Fibroblast of skin of right quadriceps (primary cell): ENCODE data around the gene ADGB.
A peak's percentile ranks its signal among the peaks of the same experiment; 100 is the strongest.
"Not testable (repeated sequence)": the region's sequence is repeated elsewhere in the genome, so short reads cannot be mapped to it uniquely, and the experiment has no call there.

Experiments
- DNase-seq: peaks from one replicate; pipeline ENCODE4 v3.0.0-alpha.2; 2013

The ADGB gene

GRCh38 chr6:146770275-146770964, 171.6 kb downstream of the ADGB start:
- DNase-seq = no peak

DNA sequence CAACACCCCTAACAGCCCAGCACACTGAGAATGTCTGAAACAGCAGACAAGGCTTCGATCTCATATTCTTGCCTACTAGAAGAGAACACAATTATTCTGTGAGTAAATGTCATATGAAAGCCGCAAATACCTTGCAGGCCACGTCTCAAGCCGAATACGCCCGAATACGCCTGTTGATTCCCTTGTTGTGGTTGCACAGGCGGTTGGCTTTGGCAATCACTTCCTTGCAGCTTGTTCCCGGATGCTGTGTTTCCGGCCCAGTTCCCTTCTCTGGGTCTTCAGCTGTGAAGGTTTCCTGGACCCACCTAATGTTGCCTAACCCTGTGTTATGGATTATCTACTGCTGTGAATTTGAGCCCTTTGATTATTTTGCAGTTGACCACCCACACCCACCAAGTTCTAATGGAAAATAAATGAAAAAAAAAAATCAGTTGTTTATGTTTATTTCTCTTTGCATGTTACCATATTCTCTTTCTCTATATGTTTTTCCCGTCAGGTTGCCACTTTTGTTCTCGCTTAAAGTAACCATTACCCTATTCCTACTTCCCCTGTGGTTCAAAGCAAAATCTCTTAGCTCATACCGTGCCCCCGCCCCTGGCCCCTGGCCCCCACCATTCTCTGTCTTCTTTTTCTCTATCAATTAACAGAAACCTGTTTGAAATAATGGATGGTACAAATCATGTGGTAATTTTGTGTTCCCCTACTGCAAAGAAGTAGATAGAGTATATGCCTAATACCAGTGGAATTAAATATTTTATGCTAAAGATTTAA, 172.4 kb downstream of the ADGB start:
- DNase-seq = peak; percentile 14

- no peak for DNase-seq
These were observed 176.4 kb downstream of the ADGB start for GRCh38 chr6:146775220-146775619.

DNA sequence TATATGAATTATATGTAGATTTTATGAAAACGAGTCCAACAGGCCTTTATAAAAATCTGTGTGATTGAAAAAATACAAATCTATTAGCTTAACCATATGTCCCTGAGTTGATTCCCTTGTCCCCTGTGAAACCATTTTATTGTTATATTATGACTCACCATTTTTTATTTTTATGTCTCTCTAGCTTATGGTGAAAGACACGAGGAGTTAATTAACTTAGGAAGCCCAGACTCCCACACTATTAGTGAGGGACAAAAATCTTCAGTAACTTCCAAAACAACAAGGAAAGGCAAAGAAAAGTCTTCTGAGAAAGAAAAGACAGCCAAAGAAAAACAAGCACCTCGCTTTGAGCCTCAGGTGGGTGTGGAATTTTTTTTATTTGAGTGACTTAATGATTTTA, 183.1 kb downstream of the ADGB start:
- DNase-seq = peak; percentile 37

- DNase-seq = peak; percentile 32
These were observed 186.3 kb downstream of the ADGB start for GRCh38 chr6:146785001-146785585.

GRCh38 chr6:146787876-146788508, 189.2 kb downstream of the ADGB start:
- peak; percentile 48 for DNase-seq

DNA sequence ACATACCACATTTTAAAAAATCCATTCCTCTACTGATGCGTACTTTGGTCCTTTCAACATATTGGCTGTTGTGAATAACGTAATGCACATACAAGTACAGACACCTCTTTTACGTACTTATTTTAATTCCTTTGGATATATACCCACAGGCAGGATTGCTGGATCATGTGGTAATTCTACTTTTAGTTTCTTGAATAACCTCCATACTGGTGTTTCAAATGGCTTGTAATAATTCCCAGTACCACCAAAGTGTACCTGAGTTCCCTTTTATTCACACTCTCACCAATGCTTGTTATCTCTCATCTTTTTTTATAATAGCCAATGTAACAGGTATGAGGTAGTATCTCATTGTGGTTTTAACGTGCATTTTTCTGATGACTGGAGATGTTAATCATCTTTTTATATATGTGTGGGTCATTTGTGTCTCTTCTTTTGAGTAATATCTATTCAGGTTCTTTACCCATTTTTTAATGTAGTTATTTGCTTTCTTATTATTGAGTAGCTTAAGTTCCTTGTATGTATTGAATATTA, 191.9 kb downstream of the ADGB start:
- no peak for DNase-seq

GRCh38 chr6:146791930-146792329, 193.2 kb downstream of the ADGB start:
- DNase-seq = no peak

DNA sequence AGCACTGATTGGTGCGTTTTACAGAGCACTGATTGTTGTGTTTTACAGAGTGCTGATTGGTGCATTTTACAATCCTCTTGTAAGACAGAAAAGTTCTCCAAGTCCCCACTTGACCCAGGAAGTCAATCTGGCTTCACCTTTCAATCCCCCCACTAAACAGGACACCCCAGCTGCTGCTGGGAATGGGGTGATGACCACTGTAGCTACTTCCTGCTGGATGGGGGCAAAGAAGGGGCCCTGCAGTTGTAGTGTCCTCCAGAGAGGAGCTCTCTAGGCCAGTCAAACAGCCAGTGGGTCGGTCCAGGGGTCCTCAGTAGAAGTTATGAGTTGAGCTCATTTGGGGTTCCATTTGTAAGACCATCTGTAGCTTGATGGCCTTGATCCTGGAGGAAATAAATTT, 194.4 kb downstream of the ADGB start:
- DNase-seq = not testable (repeated sequence)

GRCh38 chr6:146795479-146796133, 196.8 kb downstream of the ADGB start:
- DNase-seq = no peak

GRCh38 chr6:146803167-146803566, 204.4 kb downstream of the ADGB start:
- DNase-seq = not testable (repeated sequence)

GRCh38 chr6:146803601-146804000, 204.8 kb downstream of the ADGB start:
- DNase-seq = no peak

DNA sequence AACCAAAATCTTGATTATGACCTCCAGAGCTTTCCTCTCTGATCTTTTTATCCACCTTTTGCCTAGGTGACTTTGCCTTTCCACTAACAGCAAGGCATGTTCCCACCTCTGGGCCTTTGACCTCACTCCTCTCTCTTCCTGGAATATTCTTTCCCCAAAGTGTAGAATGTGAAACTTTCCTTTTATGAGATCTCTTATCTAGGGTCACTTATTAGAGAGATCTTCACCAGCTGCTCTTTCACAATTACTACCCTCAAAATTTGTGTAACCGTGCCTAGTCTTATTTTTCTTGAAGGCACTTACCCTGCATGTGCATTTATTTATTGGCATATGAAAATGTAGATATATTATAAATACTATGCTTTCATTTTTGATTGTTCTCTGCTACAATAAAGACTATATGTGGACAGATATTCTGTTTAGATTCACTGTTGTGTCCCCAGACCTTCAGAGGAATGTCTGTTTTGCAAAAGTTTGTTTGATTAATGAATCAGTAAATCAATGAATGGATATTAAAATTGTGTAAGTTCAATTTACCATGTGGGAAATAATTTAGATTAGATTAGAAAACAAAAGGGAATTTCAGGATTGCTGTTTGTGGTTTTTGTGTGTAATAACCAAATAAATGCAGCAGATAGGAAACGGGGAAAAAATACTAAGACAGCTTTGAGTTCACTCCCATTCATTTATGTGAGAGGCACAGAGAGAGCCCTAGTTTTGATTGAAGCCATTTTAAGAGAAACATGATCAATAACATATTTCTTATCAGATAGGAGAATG, 207.0 kb downstream of the ADGB start:
- DNase-seq = peak; percentile 4

- not testable (repeated sequence) for DNase-seq
These were observed 210.2 kb downstream of the ADGB start for GRCh38 chr6:146809014-146809413.

- peak; percentile 62 for DNase-seq
These were observed 214.1 kb downstream of the ADGB start for GRCh38 chr6:146812811-146813321.

DNA sequence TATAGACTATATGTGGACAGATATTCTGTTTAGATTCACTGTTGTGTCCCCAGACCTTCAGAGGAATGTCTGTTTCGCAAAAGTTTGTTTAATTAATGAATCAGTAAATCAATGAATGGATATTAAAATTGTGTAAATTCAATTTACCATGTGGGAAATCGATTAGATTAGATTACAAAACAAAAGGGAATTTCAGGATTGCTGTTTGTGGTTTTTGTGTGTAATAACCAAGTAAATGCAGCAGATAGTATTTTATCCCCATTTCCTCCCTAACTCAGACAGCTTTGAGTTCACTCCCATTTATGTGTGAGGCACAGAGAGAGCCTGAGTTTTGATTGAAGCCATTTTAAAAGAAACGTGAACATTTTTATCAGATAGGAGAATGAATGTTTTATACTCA, 214.8 kb downstream of the ADGB start:
- DNase-seq = peak; percentile 49

- peak; percentile 14 for DNase-seq
These were observed 215.5 kb downstream of the ADGB start for GRCh38 chr6:146814148-146814750.

- not testable (repeated sequence) for DNase-seq
These were observed 217.0 kb downstream of the ADGB start for GRCh38 chr6:146815511-146816462.

GRCh38 chr6:146819596-146820320, 221.0 kb downstream of the ADGB start:
- DNase-seq = no peak
